ENCODE data around the gene FAM47E. TPM values are rescaled to one million over a fixed set of nuclear protein-coding genes. Genes with fewer than 3 reads are reported as not detected.

Gene FAM47E
- total RNA-seq, 1 experiment from 2014 or later: 1.4 TPM

- DNase-seq (ENCODE audit: low read depth): peak; percentile 81
Observed at GRCh38 chr4:76301068-76301774, 49.7 kb downstream of the FAM47E start.

- DNase-seq (ENCODE audit: low read depth): no peak
Observed at GRCh38 chr4:76301775-76302162, 50.2 kb downstream of the FAM47E start.

GRCh38 chr4:76302826-76303438, 51.4 kb downstream of the FAM47E start:
- DNase-seq (ENCODE audit: low read depth): no peak

- no peak for DNase-seq (ENCODE audit: low read depth)
Observed at GRCh38 chr4:76305033-76305687, 53.6 kb downstream of the FAM47E start.

- peak; percentile 80 for DNase-seq (ENCODE audit: low read depth)
Observed at GRCh38 chr4:76305971-76306881, 54.7 kb downstream of the FAM47E start, which contains the start of gene STBD1. Gene STBD1, plus strand, starts transcription at chr4:76306733. Its CDS starts 37 bp downstream, at chr4:76306770.

- DNase-seq (ENCODE audit: low read depth): peak; percentile 60
Observed at GRCh38 chr4:76306882-76307659, 55.5 kb downstream of the FAM47E start.

- peak; percentile 60 for DNase-seq (ENCODE audit: low read depth)
Observed at GRCh38 chr4:76307660-76308014, 56.1 kb downstream of the FAM47E start.

- DNase-seq (ENCODE audit: low read depth): peak; percentile 6
Observed at GRCh38 chr4:76308548-76308947, 57.0 kb downstream of the FAM47E start.

GRCh38 chr4:76309939-76310550, 58.5 kb downstream of the FAM47E start:
- no peak for DNase-seq (ENCODE audit: low read depth)

GRCh38 chr4:76310683-76311082, 59.2 kb downstream of the FAM47E start:
- no peak for DNase-seq (ENCODE audit: low read depth)

- DNase-seq (ENCODE audit: low read depth): no peak
Observed at GRCh38 chr4:76311896-76312331, 60.4 kb downstream of the FAM47E start.

GRCh38 chr4:76312457-76312856, 60.9 kb downstream of the FAM47E start:
- DNase-seq (ENCODE audit: low read depth): no peak

GRCh38 chr4:76313547-76313946, 62.0 kb downstream of the FAM47E start:
- no peak for DNase-seq (ENCODE audit: low read depth)

- DNase-seq (ENCODE audit: low read depth): no peak
Observed at GRCh38 chr4:76315267-76315918, 63.9 kb downstream of the FAM47E start.

GRCh38 chr4:76316131-76316530, 64.6 kb downstream of the FAM47E start:
- no peak for DNase-seq (ENCODE audit: low read depth)

GRCh38 chr4:76322236-76322635, 70.7 kb downstream of the FAM47E start:
- no peak for DNase-seq (ENCODE audit: low read depth)

- no peak for DNase-seq (ENCODE audit: low read depth)
Observed at GRCh38 chr4:76325072-76325471, 73.6 kb downstream of the FAM47E start.

GRCh38 chr4:76326515-76326914, 75.0 kb downstream of the FAM47E start:
- no peak for DNase-seq (ENCODE audit: low read depth)
